GM21576 (cell line): ENCODE data around the gene RRP9.

Experiments
- ATAC-seq: cut with Tn5 transposase; IDR thresholded peaks from one replicate; pipeline ENCODE4 v1.9.1; 2021; ENCODE audit warnings: mild to moderate bottlenecking, moderate library complexity; ENCODE audit not compliant: unreplicated experiment

RRP9 gene

DNA sequence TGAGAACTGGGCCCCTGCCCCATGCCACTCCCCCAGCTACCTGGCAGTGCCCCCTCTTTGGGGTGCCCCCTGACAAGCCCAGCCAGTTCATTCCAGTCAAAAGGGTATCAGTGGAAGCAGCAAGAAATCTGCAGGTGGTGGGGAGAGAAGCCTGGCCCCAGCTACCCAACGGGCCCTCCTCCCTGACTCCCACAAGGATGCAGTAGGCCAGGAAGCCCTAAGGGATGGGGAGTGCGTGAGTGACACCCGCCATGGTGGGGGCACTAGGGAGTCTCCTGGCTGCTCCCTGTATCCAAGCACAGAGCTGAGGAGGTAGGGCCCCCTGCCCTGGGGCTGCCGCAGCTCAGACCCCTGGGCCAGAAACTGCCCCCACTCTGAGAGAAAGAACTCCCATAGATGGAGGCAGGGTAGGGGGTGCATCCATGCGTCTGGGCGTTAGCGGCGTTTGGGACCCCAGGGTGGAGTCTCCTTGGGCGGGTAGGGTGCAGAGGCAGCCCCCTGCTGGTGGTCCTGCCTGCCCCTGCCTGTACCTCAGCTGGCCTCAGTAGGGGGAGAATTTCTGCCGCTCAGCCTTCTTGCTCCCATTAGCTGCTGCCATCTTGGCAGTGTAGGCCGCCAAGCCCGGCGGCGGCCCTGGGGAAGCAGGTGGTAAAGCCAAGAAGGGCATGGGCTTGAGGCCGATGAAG lies 16.0 kb upstream of the RRP9 start:
- ATAC-seq: no peak

GRCh38 chr3:51955893-51956770 lies 14.4 kb upstream of the RRP9 start:
- no peak for ATAC-seq

- ATAC-seq: no peak
These were observed 13.6 kb upstream of the RRP9 start, which contains the start of gene GPR62 for GRCh38 chr3:51955175-51955892. GPR62 (plus strand) TSS chr3:51955381; CDS start chr3:51955653, 272 bp downstream.

- no peak for ATAC-seq
These were observed 13.0 kb upstream of the RRP9 start for GRCh38 chr3:51954713-51955112.

DNA sequence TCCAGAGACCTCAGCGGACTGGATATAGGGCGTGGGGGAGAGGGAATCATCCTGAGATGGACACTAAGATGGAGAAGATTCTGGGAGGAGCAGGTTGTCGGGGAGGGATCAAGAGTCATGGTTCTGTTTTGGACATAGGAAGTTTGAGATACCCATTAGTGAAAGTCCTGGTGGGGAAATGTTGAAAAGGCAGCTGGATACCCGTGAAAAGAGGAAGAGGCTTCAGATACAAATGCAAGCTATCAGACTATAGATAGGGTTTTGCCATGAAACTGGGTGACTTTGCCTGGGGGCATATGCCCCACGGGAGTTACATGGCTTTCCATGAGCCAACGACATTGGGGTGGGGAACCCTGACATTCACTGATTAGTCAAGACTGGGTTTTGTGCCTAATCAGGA lies 12.4 kb upstream of the RRP9 start:
- no peak for ATAC-seq

DNA sequence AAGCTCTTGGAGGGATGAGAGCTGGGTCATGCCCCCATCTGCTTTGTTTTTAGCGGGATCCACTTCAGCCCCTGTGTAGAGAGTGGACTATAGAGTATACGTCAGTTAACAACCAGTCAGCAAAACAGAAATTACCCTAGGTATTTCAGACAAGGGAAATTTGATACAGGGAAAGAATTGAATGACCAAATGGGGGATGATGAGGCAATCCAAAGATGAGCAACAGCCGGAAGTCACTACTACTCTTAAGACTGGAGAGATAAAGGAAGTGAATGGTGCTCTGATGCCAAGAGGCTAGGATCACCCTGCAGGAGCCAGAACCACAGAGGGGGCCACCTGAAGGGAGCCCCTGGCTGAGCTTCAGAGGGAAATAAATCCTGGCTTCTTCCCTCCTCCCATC lies 11.7 kb upstream of the RRP9 start:
- no peak for ATAC-seq

DNA sequence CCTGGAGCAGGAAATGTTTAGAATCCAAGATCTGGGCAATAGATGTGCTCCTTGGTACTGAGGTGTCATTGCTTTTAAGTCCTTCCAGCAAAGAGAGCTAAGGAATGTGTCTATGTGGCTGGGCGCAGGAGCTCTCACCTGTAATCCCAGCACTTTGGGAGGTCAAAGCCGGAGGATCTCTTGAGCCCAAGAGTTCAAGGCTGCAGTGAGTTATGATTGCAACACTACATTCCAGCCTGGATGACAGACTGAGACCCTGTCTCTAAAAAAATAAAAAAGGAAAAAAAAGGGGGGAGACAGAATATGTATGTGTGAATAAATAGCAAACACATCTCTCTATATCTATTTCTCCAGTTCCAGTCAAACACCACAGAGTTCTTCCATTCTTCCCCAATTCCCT lies 9.2 kb upstream of the RRP9 start:
- no peak for ATAC-seq

GRCh38 chr3:51949121-51949520 lies 7.4 kb upstream of the RRP9 start:
- no peak for ATAC-seq

- ATAC-seq: no peak
These were observed 6.4 kb upstream of the RRP9 start for GRCh38 chr3:51948016-51948580.

DNA sequence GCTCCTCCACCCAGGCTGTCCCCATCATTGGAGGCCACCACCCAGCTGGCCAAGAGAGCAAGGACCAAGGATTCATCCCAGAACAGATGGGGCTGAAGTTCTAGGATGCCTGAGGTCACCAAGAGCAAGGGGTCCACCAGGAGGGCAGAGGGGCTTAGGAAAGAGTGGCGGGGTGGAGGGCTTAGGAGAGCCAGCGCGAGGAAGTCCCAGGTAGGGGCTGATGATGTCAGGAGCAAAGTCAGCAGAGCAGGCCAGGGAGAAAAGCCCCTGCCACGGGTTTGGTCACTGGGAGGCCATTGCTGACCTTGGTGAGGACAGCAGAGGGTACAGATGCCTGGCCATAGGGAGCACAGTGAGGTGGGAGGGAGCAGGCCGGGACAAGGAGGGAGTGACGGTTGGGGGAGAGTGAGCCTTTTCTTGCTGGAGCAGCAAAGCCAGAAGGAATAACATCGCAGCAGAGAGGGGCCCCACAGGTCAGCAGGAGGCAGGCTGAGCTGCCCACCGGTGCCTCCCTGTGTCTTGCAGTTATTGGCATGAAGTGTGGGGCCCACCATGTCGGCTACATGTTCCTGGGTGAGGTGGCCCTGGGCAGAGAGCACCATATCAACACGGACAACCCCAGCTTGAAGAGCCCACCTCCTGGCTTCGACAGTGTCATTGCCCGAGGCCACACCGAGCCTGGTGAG lies 5.7 kb upstream of the RRP9 start:
- ATAC-seq: no peak

GRCh38 chr3:51946796-51947195 lies 5.1 kb upstream of the RRP9 start:
- no peak for ATAC-seq

DNA sequence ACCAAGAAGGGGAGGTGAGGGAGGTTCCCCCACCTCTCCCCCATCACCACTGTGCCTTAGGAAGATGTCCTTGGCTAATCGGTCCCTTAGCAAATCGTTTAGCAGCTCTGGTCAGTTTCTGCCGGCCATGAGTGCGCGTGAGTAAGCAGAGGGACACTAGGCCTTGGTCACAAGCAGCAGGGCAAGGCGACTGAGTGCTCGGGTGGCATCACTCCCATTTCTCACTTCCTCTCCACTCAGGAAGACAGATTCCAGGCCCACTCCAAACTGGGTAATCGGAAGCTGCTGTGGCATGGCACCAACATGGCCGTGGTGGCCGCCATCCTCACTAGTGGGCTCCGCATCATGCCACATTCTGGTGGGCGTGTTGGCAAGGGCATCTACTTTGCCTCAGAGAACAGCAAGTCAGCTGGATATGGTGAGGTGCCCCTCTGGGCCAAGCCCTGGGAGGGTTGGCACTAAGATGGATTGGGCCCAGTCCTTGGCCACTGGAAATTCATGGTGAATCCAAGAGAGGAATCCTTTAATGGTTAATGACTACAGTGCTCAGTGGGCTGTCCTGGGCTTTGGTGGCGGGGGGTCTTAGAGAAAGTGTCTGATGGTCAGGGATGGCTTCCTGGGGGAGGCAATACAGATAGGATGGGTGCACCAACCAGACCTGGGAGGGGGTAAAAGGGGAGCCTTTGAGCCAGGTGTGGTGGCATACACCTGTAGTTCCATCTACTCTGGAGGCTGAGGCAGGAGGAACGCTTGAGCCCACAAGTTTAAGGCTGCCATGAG lies 4.4 kb upstream of the RRP9 start:
- no peak for ATAC-seq

GRCh38 chr3:51945031-51945840 lies 3.5 kb upstream of the RRP9 start:
- no peak for ATAC-seq

DNA sequence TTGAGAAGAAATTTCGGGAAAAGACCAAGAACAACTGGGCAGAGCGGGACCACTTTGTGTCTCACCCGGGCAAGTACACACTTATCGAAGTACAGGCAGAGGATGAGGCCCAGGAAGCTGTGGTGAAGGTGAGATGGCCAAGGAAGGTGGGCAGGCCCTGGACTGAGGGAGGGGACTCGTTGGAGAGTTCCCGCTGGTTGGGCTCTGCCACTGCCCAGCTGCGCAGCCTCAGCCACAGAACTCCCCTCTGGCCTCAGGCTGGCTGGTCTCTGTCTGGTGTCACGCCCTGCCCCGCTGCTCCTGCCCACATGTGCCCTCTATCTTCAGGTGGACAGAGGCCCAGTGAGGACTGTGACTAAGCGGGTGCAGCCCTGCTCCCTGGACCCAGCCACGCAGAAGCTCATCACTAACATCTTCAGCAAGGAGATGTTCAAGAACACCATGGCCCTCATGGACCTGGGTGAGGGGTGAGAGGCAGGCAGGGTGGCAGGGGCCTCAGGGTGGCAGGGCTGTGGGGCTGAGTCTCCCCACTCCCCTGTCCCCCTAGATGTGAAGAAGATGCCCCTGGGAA lies 2.8 kb upstream of the RRP9 start:
- ATAC-seq: no peak

GRCh38 chr3:51943451-51944391 lies 2.0 kb upstream of the RRP9 start:
- no peak for ATAC-seq

DNA sequence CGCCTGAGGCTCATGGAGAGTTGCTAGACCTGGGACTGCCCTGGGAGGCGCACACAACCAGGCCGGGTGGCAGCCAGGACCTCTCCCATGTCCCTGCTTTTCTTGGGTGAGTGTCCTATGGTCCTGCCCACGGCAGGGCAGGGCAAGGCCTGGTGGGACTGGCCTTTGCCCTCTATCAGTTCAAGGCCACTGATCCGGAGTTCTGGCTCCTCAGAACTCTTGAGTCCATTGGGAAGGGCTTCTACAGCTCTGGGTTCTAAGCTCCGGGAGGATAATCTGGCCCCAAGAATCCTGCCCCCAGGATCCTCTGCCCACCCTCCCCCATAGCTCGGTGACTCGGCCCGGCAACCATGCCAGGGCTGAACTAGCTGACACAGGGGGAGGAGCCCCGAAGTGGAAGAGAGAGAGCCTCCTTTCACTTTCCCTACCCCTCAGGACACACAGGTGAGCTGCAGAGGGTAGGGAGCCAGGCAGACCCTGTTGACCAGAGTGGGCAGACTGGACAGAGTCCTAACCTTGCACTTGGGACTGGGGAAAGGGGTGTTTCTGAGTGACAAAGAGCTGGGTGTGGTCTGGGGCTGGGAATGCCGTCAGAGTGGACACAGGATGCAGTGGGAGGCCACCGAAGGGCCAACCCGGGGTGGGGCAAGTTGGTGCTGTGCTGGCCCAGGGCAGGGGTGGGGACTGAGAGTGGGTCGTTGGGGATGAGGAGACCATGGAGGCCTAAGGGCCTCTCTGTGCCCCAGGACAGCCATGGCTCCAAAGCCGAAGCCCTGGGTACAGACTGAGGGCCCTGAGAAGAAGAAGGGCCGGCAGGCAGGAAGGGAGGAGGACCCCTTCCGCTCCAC lies 1.1 kb upstream of the RRP9 start:
- no peak for ATAC-seq

GRCh38 chr3:51941463-51941797 lies 274 bp downstream of the RRP9 start:
- ATAC-seq: no peak
